Measurements from ENCODE around the gene IRF1.
"Not testable (repeated sequence)": the region's sequence is repeated elsewhere in the genome, so short reads cannot be mapped to it uniquely, and the experiment has no call there.

The IRF1 gene

GRCh38 chr5:132459031-132459982 is 31.3 kb downstream of the IRF1 start:
- peak; percentile 79 for DNase-seq

- DNase-seq: no peak
Observed at GRCh38 chr5:132458651-132459030, 31.9 kb downstream of the IRF1 start.

DNA sequence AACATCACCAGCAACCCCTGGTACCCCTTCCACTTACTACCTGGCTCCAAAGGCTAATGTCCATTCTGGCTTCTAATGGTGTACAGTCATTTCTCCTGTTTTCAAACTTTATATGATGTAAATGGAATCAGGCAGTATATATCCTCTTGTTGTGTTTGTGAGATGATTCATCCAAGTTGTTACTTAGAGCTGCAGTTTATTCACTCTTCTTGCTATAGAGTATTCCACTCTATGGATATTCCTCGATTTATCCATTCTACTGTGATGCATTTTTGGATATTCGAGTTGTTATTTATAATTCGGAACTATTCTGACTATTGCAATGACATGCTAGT is 32.4 kb downstream of the IRF1 start:
- DNase-seq: no peak

DNA sequence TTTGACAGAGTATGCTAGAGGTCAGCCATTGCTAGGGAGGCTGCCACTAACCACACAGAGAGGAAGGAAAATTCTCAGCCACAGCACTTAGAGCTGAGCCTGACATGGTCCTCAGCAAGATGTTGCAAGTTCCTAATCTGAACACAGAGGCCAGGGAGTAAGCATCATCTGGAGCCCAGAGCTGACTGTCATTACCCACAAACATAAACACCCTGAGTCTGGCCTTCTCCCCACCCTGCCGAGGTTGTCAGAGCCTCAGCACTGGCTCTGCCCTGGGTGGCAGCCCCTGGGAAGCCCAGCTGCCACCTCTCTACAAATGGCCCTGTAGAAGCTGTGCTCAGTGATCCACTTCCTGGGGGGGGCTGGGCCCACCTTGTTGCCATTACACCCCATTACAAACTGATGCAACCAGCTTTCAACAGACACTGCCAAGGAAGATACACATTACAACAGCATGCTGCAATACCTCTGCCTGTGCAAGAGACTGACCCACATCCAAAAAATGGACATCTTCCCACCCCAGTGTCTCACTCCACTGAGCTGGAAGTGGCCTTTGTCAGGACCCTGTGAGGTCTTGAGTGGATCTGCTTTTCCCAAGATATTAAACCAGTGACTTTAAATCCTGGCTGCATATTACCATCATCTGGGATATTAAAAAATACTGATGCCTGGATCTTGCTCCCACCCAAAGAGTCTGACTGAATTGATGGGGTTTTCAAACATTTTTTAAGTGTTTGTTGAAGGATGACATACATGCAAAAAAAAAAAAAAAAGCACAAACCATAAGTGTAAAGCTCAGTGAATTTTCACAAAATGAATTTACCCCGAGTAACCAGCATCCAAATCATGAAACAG is 33.0 kb downstream of the IRF1 start:
- peak; percentile 85 for DNase-seq

- no peak for DNase-seq
Observed at GRCh38 chr5:132456987-132457361, 33.6 kb downstream of the IRF1 start.

- DNase-seq: peak; percentile 92
Observed at GRCh38 chr5:132456296-132456986, 34.1 kb downstream of the IRF1 start.

GRCh38 chr5:132455614-132456115 is 34.9 kb downstream of the IRF1 start:
- DNase-seq: no peak

GRCh38 chr5:132454361-132454760 is 36.2 kb downstream of the IRF1 start:
- no peak for DNase-seq

- DNase-seq: no peak
Observed at GRCh38 chr5:132451387-132451786, 39.2 kb downstream of the IRF1 start.

GRCh38 chr5:132449060-132449459 is 41.5 kb downstream of the IRF1 start:
- no peak for DNase-seq

- DNase-seq: no peak
Observed at GRCh38 chr5:132447196-132447595, 43.4 kb downstream of the IRF1 start.

DNA sequence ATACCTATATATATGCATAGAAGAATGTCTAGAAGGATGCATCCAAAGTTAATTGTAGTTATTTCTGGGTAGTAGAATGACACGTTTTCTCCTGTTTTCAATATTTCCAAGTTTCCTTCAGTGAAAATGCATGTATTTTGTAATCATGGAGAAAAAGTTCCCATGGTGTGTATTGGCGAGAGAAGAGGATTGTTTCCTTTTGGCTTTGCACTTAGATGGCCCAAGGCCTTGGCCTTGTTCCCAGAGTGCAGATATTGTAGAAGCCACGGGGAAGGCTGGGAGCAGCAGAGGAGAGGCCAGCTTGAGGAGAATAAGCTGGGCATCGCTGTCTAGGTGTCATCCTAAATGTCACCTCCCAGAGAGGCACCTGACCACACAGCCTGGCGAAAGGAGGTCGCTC is 44.0 kb downstream of the IRF1 start:
- no peak for DNase-seq

- DNase-seq: no peak
Observed at GRCh38 chr5:132445930-132446329, 44.6 kb downstream of the IRF1 start.

GRCh38 chr5:132445640-132445923 is 45.0 kb downstream of the IRF1 start:
- DNase-seq: no peak

GRCh38 chr5:132444841-132445639 is 45.5 kb downstream of the IRF1 start:
- DNase-seq: no peak

DNA sequence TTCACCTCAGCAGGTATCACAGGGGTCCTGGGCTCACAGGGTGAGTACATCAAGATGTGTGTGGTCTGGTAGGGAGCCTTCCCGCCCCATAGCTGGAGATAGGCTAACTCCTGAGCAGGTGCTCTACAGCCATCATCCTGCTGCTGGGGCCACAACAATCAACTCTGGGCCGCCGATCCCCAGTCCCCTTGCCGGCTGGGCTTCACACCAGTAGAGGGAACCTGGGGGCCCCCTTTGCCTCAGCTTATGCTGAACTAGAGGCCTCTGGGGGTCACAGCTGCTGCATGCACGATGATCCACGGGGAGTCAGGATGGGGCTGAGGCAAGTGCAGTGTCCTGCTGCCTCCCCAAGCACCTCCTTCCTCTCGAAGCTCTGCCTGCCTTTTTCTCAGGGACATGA is 46.5 kb downstream of the IRF1 start:
- DNase-seq: no peak

GRCh38 chr5:132439521-132440089 is 51.0 kb downstream of the IRF1 start:
- peak; percentile 98 for DNase-seq

DNA sequence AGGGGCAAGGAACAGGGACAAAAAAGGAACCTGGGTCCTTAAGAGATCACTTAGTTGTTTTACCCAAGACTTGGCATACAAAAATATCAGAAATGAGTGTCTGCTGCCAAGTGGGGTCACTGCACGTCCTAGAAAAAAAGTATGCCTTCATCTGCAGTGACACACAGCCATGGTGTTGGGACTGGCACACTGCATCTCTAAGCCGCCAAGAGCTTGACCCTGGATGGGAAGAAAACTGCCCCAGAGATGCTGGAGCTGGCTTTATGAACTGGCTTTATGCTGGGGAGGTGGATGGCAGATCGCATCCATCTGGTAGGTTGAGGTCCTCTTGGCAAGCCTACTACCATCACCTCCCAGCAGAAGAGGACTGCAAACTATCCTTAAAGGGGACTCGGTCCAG is 51.7 kb downstream of the IRF1 start:
- DNase-seq: peak; percentile 51

- not testable (repeated sequence) for DNase-seq
Observed at GRCh38 chr5:132438267-132438645, 52.3 kb downstream of the IRF1 start.

- DNase-seq: peak; percentile 98
Observed at GRCh38 chr5:132437604-132438266, 52.8 kb downstream of the IRF1 start.

DNA sequence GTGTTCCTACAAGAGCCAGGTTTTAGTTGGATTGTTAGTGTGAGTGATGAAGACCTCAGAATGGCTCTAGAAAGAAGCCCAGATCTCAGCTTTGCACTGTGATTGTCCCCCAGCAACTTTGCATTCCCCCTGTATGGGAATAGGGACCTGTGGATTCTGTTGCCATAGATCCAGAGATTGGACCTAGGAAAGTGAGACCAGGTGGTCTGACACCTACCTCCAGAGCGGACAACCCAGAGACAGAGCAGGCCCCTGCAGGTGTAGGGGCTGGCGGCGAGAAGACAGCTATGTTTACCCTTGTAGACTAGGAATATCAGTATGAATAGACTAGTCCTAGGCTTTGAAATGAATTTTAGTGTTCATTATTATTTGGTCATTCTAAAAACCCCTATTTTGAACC is 53.6 kb downstream of the IRF1 start:
- DNase-seq: no peak

- peak; percentile 93 for DNase-seq
Observed at GRCh38 chr5:132435886-132436285, 54.7 kb downstream of the IRF1 start.

All from inflammatory macrophage treated with lipopolysaccharide for 4 hours (primary cell).